Neutrophil (primary cell): ENCODE results near the gene SH3GL2.

Source experiments
- H3K27ac ChIP-seq: fragments of 200-600 bp; sonication (generic); 2 replicates; pipeline ENCODE4 v1.5.1; 2016; ENCODE audit warnings: mild to moderate bottlenecking, moderate library complexity
- H3K27me3 ChIP-seq: fragments of 200-600 bp; sonication (generic); 2 replicates; pipeline ENCODE4 v1.6.0; 2016; ENCODE audit warnings: mild to moderate bottlenecking
- H3K36me3 ChIP-seq: fragments of 200-600 bp; sonication (generic); 2 replicates; pipeline ENCODE4 v1.5.1; 2017
- H3K4me1 ChIP-seq, 2 experiments: fragments of 200-600 bp in 1 of 2; sonication (generic) in 1 of 2; 1 replicate in 1 of 2; 2 replicates in 1 of 2; pipeline versions ENCODE4 v1.5.1 to v1.6.1; 2013 to 2016; ENCODE audit warnings: low read depth in 1 of 2, low read length in 1 of 2, mild to moderate bottlenecking in 1 of 2, moderate library complexity in 1 of 2; ENCODE audit not compliant: control insufficient read depth in 1 of 2, insufficient read depth in 1 of 2
- H3K4me3 ChIP-seq, 2 experiments: fragments of 200-600 bp in 1 of 2; sonication (generic) in 1 of 2; 1 replicate in 1 of 2; 2 replicates in 1 of 2; pipeline ENCODE4 v1.5.1; 2013 to 2016; ENCODE audit warnings: low read depth in 1 of 2, low read length in 1 of 2, mild to moderate bottlenecking in 1 of 2, moderate library complexity in 1 of 2
- H3K9me3 ChIP-seq: fragments of 200-600 bp; sonication (generic); 2 replicates; pipeline ENCODE4 v1.5.1; 2016
- CTCF ChIP-seq: fragments of 200-600 bp; sonication (generic); IDR thresholded peaks from 2 replicates; pipeline ENCODE4 v1.5.1; 2016; ENCODE audit warnings: antibody characterized with exemption

SH3GL2 gene

GRCh38 chr9:17578911-17579793 lies at the start of gene SH3GL2:
Gene SH3GL2, plus strand, starts transcription at chr9:17579066.
- Histone ChIP-seq H3K27me3 (peaks cover 63% of the 10 kb centered on the region), H3K9me3 (no peaks in the 10 kb centered on the region), H3K27ac (no peak within 1 kb of the TSS), H3K4me1 (peaks cover 0 to 4% of the 10 kb centered on the region in 2 experiments), H3K4me3 (no peak within 1 kb of the TSS), H3K36me3 (no peaks in the 10 kb centered on the region)
- no peak for TF ChIP-seq CTCF

- Histone ChIP-seq H3K9me3 (no peaks in the 10 kb centered on the region), H3K27me3 (no peaks in the 10 kb centered on the region), H3K4me3 (no peak overlapping the region)
These were observed 47.1 kb upstream of the SH3GL2 start for GRCh38 chr9:17531642-17532254.

GRCh38 chr9:17532461-17532860 lies 46.4 kb upstream of the SH3GL2 start:
- Histone ChIP-seq H3K9me3 (no peaks in the 10 kb centered on the region), H3K4me1 (no peaks in the 10 kb centered on the region), H3K36me3 (no peaks in the 10 kb centered on the region), H3K4me3 (no peak overlapping the region), H3K27ac (no peak overlapping the region), H3K27me3 (no peaks in the 10 kb centered on the region)
- TF ChIP-seq CTCF: no peak

More at GRCh38 chr9:17531642-17532254, 47.1 kb upstream of the SH3GL2 start:
- Histone ChIP-seq H3K36me3 (no peaks in the 10 kb centered on the region), H3K27ac (no peak overlapping the region), H3K4me1 (no peaks in the 10 kb centered on the region)
- TF ChIP-seq CTCF: no peak

GRCh38 chr9:17535176-17535575 lies 43.7 kb upstream of the SH3GL2 start:
- Histone ChIP-seq H3K4me1 (no peaks in the 10 kb centered on the region), H3K4me3 (no peak overlapping the region), H3K27me3 (no peaks in the 10 kb centered on the region), H3K27ac (no peak overlapping the region), H3K36me3 (no peaks in the 10 kb centered on the region), H3K9me3 (no peaks in the 10 kb centered on the region)
- TF ChIP-seq CTCF: no peak

GRCh38 chr9:17536027-17536426 lies 42.8 kb upstream of the SH3GL2 start:
- Histone ChIP-seq H3K27ac (no peak overlapping the region), H3K9me3 (no peaks in the 10 kb centered on the region), H3K36me3 (no peaks in the 10 kb centered on the region), H3K4me1 (no peaks in the 10 kb centered on the region), H3K27me3 (no peaks in the 10 kb centered on the region), H3K4me3 (no peak overlapping the region)
- no peak for TF ChIP-seq CTCF
